Suppressor macrophage (primary cell): ENCODE measurements around the gene COTL1.
"Not testable (repeated sequence)": the region's sequence is repeated elsewhere in the genome, so short reads cannot be mapped to it uniquely, and the experiment has no call there.

ENCODE experiments used
- DNase-seq, 4 experiments: peaks; one replicate each; pipeline ENCODE4 v3.0.0-alpha.2; 2020 to 2022

The COTL1 gene

DNA sequence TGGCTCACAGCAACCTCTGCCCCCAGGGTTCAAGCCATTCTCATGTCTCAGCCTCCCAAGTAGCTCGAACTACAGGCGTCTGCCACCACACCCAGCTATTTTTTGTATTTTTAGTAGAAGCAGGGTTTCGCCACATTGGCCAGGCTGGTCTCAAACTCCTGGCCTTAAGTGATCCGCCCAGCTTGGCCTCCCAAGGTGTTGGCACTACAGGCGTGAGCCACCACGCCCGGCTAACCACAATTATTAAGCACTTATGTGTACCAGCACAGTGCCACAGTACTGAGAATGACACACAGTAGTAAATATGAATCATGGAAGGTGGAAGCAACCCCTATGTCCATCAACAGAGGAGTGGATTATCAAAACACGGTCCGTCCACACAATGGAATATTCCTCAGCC is 49.8 kb downstream of the COTL1 start:
- no peak for DNase-seq

DNA sequence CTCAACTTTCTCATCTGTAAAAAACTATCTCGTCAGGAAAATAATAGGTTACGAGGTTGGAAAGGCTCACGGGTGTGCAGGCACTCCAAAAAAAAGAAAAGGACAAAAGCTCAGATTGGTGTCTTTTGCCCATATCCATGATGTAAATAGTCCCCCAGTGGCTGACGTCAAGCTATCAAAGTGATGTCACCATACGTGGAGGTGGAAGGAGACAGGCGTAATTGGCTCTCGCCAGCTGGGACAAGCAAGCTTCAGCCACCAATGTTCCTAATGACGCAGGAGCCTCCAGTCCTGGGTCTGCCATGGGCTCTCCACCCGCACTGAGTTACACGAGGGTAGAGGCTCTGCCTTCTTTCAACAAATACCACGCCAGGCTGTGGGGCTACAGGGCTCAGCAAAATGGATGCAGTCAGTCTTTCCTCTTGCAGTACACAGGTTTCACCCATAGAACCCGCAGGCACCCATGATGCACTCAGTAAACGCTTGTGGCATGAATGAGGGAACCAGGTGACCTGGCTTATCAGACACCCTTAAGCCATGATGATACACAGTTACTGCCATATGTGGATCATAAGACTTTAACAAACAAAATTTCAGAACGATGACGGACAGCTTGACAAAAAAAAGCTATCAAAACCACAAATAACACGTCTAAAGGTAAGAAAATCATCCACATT is 50.5 kb downstream of the COTL1 start:
- no peak for DNase-seq

DNA sequence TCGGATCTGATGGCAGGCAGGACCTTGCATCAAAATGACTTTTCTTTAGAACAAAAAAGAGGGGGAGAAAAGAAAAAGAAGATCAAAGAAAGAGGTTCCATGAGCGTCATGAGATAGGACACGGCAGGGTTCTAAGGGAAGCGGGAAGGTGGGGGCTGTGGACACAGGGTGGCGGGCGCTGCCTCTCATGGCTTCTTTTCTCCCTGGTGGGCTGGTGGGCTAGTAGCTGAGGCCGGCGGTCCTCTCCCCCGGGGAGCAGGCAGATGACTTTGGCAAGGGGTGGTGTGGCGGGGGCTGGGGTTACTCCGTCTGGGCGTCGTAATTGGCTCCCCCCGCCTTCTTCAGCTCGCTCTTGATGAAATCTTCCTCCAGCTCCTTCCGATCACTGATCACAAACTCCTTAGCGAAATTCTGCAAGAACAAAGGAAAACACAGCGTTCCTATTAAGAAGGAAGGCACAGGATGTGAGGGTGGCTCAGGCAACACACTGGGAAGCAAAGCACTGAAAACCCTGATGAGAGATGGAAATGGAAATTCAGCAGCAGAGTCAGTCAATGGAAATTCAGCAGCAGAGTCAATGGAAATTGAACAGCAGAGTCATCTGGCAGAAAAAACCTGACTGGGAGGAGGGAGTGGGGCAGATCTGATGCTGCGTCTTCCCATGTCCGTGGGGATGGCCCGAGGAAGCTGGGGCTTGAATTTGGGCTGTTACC is 51.2 kb downstream of the COTL1 start:
- no peak for DNase-seq

DNA sequence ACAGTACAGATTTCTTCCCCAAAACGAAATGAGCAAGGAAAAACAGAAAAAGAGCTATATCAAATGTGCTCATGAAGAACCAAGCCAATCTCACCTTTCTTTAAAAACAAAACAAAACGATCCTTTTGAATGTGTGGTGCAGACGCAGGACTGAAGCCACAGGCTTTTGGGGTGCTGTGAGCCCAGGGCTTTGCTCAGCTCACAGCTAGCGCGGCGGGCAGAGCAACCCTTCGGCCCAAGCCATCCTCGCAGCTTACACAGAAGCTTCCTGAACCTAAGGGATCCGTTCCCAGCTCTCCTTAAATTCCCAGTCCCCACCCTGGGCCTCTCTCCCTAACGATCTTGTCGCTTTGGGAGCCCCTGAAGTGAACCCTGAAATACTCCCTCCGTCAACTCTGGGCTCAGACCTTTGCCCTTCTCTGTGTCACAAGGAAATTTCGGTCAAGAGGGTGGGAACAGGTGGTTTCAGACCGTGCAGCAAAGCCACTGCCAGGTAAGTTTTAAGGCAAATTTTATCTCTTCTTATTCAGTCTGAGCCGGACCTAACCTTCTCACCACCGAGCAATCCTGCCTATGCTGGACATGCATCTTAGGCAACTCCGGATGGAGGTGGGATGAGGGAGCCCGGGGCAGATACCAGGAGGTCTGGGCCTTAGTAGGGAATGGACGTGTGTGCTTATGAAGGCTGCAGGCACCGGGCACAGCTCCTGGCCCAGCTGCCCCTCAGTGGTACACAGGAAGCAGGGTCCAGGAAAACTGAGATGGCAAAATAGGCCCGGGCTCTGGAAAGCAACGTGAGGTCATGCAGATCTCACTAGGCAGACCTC is 52.0 kb downstream of the COTL1 start:
- DNase-seq, result no peak

DNA sequence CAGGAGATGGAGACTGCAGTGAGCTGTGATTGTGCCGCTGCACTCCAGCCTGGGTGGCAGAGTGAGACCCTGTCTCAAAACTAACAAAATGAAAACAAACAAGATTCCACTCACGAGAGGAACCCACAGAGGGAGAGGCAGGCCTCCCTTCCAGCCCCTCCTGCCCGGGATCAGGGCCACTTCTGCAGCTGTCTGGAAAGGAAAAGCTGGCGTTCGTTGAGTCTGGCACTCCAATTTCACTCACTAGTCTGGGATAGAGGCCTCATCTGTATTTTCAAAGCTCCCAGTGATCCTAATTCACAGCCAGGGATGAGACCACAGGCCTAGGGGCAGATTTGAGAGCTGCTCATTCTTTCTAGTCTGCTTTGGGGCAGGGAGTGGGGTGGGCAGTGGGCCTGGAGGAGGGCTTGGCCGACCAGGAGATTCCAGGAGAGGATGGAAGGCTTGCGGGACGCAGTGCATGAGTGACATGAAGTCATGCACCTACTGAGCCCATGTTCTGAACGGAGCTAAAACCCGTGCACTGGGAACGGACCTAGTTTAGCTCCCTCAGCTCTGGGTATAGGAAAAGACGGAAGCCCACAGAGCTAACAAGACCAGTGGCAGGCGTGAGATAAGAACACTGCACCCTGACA is 54.0 kb downstream of the COTL1 start:
- no peak for DNase-seq

DNA sequence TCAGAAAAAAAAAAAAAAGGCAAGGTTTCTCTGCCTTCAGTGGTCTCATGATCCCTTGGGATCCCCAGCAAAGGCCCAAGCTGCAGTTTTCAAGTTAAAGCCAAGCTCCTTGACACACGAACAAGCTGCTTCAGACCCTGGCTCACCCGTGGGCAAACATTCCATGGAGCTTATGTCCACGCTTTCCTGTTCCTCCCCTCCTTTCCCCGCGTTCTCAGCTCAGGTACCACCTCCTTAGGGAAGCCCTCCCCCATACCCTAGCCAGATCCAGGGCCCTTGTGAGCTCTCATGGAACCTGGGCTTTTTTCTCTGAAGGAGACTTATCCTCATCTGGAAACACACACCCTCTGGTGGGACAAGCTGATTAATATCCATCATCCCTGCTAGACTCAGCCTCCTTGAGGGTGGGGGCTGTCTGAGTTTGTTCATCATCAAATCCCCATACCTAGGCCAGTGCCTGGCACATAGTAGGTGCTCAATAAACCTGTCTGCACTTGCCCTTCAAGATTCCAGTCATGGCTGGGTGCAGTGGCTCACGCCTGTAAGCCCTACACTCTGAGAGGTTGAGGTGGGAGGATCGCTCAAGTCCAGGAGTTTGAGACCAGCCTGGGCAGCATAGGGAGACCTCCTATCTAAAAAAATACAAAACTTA is 54.7 kb downstream of the COTL1 start:
- DNase-seq, result no peak

DNA sequence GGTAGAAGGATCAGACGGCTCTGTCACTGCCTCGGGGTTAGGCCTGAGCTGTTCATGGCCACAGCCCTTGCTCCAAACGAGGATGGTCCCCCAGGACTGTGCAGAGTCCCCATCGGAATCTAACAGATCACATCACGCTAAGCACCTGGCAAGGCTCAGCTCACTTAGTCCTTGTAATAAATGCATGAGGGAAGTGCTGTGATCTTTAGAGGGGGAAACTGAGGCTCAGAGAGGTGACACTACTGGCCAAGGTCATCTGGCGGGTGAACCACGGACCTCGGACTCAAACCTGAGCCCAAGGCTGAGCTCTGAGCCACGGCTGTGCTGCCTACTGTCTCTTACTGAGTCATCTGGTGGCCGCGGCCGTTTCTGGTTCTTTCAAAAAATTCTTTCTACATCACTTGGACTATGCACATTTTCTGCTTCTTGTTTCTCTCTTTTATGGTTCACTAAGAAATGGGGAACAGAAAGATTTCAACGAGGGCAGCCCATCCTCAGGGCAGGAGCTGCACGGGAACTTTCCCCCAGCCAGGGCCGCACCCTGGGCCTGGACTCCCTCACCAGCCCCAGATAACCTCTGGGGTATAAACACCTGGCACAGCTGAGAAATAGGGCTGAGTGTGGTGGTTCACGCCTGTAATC is 55.6 kb downstream of the COTL1 start:
- peak; percentile 84 to 89 (median 88) for DNase-seq

DNA sequence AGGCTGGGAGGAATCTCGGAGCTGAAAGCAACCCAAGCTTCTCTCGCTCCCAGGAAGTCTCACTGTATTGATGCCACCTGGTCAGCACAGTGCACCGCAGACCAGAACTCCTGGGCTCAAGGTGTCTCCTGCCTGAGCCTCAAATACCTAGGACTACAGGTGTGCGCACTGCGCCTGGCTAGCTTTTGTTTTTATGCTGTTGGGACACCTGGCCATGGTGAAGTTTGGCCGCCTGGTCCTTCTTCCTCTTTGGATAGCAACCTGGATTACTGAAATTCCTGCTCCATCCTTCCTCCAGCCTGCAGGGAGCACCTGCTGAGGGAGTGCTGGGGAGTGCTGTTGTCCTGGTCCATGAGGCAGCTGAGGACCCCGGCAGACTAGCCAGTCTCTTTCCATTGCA is 56.6 kb downstream of the COTL1 start:
- no peak for DNase-seq

DNA sequence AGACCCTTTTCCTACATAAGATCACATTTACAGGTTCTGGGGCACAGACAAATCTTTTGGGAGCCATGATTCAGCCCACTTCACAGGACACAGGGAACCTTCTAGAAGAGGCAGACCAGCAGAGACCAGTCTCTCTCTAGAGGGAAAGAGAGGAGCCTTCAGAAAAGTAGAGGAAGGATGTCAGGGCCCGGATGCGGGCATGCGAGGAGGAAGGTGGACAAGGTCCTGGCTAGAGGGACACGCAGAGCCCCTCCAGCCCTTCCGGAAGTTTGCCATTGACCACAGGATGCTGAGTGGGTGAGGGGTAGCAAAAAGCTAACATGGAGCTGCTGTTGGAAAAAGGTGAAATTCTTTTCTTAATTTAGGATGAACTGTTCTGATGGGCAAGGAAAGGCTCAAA is 57.6 kb downstream of the COTL1 start:
- DNase-seq, result no peak

DNA sequence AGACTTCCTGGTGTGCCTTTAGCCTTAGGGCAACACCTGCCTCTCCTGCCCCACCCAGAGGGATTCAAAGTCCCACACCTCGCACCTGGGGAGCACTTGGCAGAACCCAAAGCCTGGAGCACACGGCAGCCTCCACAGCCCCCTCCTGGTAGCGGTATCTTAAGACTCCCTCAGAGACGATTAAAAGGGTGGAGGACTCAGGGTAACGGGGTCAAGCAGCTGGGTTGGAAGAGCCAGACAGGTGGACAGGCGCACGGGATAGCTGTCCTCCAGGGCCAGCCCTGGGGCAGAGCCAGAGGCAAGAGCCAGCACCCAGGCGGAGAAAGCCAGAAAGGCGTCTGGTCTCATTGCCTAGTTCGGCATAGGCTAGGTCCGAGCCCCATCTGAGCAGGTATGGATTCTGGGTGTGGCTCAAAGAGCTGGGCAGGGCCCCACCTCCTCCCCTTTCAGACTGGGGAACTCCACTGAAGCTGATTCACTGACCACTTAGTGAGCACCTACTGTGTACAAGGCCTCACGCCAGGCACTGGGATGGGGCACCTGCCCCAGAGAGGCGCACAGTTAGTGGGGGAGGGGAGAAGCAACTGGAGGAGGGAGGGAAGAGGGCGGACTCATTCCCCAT is 58.5 kb downstream of the COTL1 start:
- no peak for DNase-seq

DNA sequence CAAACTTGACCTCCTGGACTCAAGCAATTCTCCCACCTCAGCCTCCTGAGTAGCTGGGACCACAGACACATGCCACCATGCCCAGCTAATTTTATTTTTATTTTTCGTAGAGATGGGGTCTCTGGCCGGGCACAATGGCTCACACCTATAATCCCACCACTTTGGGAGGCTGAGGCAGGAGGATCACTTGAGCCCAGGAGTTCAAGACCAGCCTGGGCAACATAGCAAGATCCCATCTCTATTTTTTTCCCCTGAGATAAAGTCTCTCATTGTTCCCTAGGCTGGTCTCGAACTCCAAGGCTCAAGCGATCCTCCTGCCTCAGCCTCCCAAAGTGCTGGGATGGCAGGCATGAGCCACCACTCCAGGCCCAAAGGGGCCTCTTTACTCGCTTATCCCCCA is 59.0 kb downstream of the COTL1 start:
- DNase-seq, result not testable (repeated sequence)

DNA sequence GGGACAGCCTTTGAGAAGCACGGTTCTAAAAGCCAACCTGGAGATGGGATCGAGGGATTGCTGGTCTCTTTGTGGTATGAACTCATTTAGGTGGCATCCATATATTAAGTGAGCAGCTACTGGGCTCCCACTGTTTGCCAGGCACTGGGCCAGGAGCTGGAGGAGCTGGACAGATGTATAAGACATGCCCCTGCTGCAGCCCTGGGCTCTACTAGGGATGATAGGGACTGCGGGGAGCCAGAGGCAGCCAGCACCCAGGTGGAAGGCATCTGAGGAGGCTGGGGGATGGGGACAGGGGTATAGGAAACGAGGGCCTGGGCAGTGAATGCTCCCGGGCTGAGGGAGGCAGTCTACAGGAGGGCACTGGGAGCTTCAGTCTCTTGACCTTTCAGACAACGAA is 60.4 kb downstream of the COTL1 start:
- DNase-seq, result no peak

DNA sequence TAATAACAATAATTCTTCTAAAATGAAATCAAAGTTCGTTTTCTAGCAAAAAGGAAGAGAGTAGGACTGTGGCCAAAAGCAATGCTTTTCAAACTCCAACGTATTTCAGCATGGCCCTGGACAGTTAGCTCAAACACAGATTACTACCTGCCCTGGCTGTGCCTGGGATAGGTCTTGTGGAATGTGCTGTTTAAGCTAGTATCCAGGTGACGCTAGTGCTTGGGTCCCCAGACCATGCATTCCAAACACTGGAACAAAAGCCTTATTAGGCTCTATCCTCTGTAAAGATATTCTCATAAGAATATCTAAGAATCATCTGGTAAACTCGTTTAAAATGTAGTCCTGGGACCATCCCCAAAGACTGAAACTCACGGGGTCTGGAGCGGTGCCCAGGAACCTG is 60.8 kb downstream of the COTL1 start:
- DNase-seq, result no peak

DNA sequence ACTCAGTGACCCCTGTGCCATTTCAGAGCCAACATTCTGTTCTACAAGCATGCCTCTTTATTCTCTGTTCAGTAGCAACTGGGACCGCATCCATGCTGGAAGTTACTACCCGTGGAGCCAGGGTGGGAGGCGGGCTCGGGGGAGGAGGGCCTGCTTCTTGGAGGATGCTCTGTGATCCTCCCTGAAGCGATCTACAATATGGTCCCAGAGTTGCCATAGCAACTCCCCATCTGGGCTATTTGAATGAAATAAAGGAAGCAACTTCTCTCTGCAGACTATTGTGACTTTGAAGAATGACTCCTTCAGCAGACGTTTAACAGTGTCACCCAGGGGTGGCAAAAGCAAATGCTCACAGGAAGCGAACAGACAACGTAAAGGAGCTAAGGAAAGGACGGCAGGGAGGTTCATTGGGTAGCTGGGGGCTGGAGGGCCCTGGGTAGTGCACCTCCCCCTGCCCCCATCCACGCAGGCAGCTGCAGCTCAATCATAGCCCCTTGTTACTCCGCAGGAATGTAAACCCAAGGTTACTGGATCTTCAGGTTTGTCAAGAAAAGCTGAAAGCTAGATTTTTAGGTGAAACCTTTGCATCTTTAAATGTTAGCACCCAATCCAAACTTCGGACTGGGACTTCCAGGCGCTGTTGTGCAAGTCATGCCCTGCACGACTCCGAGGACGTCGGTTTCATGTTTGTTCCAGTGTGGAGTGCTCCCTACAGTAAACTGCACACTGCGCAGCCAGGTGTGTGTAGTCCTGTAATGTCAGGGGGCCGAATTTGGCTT is 62.3 kb downstream of the COTL1 start:
- no peak for DNase-seq

DNA sequence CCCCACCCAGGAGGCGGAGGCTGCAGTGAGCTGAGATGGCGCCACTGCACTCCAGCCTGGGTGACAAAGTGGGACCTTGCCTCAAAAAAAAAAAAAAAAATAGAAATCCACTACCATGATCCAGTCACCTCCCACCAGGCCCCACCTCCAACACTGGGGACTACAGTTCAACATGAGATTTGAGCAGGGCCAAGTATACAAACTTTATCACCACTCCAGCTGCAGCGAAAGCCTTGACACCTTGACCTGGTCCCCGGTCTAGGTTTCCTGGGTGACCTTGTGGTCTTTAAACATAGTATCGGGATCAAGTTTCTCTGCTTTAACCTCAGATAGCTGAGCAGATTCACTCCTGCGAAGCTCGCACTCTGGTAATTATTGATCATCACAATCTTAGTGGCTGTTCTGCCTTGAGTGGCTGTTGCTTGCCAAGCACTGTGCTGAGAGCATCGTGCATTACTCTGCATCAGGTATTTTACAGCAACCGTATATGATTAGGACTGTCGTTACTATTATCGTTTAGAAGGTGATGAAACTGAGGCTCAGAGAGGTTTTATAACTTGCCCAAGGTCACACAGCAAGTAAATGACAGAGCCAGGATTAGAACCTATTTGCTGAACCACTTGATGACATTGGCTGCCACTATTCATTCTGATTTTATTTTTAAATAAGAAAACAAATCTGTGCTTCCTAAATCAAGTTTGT is 63.1 kb downstream of the COTL1 start:
- no peak for DNase-seq

DNA sequence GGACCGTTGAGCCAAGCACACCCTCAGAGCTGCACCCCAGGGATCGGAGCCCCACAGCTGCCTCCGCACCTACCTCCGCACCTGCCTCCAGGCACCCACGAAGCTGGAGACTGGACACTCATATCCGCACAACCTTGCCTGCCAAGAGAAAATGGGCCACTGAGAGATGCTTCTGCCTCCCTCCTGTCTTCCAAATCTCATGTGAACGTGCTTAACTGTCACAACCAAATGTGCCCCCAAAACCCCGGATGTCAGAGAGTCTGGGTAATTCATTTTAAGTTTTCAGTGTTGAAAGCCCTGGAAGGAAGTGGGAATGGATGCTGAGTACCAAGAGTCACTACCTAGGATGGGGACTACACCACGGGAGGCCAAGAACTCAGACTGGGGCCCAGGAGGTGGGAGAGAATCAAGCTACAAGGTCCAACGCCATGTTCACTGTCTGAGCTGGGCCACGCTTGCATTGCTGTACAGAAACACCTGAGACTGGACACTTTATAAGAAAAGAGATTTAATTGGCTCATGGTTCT is 63.9 kb downstream of the COTL1 start:
- DNase-seq, result no peak

DNA sequence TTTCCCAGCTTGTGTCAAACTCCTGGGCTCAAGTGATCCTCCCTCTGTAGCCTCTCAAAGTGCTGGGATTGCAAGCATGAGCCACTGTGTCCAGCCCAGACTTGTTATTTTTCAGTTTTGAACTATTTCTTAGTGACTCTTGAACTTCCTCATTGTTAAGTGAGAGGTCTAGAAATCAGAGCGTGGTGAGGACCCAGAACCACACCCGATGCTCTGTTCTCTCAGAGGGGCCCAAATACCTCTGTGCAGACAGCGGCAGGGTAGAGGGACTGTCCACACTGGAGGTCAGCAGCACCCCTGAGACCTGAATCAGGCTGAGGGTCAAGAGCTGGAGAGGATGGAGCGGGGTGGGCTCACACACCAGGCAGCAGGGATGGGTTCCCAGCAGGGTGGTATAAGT is 65.7 kb downstream of the COTL1 start:
- peak in 2 of 4 experiments; percentile 19 to 36 for DNase-seq

DNA sequence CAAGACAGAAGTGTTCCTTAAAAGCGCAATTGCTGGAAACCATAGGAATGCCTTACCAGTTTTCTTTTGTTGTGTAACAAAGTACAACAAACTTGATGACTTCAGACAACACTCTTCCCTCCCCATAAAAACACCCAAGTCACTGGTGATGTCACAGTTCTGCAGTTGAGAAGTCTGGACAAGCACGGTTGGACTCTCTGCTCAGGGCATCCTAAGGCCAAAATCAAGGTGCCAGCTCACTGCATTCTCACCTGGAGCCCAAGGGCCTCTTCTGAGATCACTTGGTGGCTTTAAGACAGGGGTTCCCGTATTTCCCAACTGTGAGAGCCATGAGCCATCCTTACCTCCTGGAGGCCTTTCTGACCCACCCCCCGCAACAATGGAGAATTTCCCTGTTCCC is 67.8 kb downstream of the COTL1 start:
- peak in 1 of 4 experiments; percentile 23 for DNase-seq

DNA sequence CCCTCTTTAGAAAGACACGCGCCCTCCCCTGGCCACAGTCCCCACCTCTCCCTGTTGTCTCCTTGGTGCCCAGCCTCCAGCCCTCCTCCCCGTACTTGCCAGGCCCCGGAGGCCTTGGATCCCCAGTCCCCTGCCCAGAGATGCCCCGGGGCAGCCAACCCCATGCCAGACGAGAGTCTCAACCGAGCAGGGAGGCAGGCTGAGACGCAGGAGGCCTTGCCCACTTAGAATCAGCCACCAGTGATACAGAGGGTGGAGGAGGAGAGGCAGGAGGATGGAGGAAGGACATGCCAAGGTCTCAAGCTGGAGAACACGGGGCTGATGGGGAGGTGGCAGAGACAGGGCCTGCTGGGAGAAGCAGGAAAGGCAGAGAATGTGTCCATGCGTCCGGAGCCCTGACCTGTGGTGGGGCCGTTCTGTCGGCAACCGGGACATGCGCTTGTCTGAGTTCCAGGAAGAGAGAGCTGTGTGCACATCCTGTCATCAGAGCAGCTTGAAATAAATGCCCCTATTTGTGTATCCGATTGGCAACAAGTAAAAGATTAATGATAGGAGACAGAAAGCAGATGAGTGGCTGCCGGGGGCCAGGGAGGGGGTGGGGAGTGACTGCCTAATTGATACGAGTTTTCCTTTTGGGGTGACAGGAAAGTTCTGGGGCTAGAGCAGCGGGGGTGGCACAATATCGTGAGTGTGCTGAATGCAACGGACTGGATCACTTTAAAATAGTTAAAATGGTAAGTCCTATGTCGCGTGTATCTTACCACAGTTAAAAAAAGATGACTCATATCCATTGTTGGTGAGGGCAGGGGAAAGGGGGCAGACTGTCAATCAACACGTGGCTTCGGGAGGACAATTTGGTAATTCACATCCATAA is 68.7 kb downstream of the COTL1 start:
- DNase-seq, result no peak
